ENCODE data around the gene DMRT1.

The DMRT1 gene

DNA sequence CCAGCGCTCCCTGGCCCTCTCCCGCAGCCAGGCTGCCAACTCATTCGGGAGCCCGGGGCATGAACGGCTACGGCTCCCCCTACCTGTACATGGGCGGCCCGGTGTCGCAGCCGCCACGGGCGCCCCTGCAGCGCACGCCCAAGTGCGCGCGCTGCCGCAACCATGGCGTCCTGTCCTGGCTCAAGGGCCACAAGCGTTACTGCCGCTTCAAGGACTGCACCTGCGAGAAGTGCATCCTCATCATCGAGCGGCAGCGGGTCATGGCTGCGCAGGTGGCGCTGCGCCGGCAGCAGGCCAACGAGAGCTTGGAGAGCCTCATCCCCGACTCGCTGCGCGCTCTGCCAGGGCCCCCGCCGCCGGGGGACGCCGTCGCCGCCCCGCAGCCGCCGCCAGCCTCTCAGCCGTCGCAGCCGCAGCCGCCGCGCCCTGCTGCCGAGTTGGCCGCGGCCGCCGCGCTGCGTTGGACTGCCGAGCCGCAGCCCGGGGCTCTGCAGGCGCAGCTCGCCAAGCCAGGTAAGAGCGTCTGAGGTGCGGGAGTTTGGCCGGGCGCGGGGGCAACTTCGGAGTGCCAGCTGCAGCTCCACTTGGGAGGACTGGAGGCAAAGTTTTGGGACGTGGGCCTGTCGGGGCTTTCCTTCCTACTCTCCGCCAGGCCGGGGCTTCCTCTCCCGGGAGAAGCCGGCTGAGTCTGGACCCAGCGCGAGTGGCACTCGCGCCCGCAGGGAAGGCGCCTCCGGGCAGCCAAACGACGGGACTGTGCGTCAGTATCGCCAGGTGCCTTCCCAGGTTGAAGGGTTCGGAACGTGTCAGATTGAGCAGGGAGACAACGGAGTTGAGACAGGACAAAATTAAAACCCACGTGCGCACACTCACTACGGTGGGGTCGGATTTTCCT is 135.7 kb downstream of the DMRT1 start:
- no peak overlapping the region for H3K14ac ChIP-seq (ENCODE audit: low read length in 2 of 2)
- peaks cover 17% of the 10 kb centered on the region for H3K4me1 ChIP-seq (ENCODE audit: control insufficient read depth, insufficient read depth, low read depth, low read length)
- no peak overlapping the region for H2BK15ac ChIP-seq (ENCODE audit: low read depth, poor library complexity, severe bottlenecking)
- peak overlapping the region; percentile 16 for H3K4me2 ChIP-seq (ENCODE audit: low read length, poor library complexity, severe bottlenecking)
- H3K9ac ChIP-seq (ENCODE audit: low read length), result peak overlapping the region; percentile 22
- H2AFZ ChIP-seq (ENCODE audit: low read depth, low read length), result no peak overlapping the region
- no peak overlapping the region for H3K23ac ChIP-seq (ENCODE audit: low read length in 2 of 2)
- no peak overlapping the region for H3K18ac ChIP-seq (ENCODE audit: low read depth in 1 of 2, low read length in 2 of 2)
- H3K27ac ChIP-seq (ENCODE audit: low read length, poor library complexity, severe bottlenecking), result no peak overlapping the region
- H2BK120ac ChIP-seq (ENCODE audit: low read depth, low read length), result no peak overlapping the region
- peak overlapping the region in 1 of 2 experiments; percentile 56 for H3K4me3 ChIP-seq (ENCODE audit: insufficient read depth in 1 of 2, low read depth in 1 of 2, low read length in 2 of 2)
- H4K91ac ChIP-seq (ENCODE audit: low read length), result no peak overlapping the region
- no peak overlapping the region for H2BK12ac ChIP-seq (ENCODE audit: low read length in 2 of 2)
- WGBS, result 3% methylated on average over 83 of the region's 92 CpGs
- H2AK5ac ChIP-seq (ENCODE audit: low read length, severe bottlenecking), result no peak overlapping the region
- H3K79me1 ChIP-seq (replicated peaks; ENCODE audit: low read length, poor library complexity, severe bottlenecking), result no peaks in the 10 kb centered on the region
- no peak overlapping the region for H3K4ac ChIP-seq (ENCODE audit: low read depth in 1 of 2, low read length in 2 of 2)
- peaks cover 89 to 92% of the 10 kb centered on the region in 2 experiments for H3K27me3 ChIP-seq (ENCODE audit: control insufficient read depth in 1 of 2, insufficient read depth in 1 of 2, low read length in 2 of 2)
- DNase-seq, result no peak
- no peak overlapping the region for H2BK5ac ChIP-seq (ENCODE audit: low read depth, low read length, poor library complexity, severe bottlenecking)
- H4K8ac ChIP-seq (ENCODE audit: low read length), result no peak overlapping the region
- H3K36me3 ChIP-seq (ENCODE audit: control insufficient read depth in 1 of 2, insufficient read depth in 2 of 2, low read depth in 1 of 2, low read length in 2 of 2), result no peaks in the 10 kb centered on the region
- no peaks in the 10 kb centered on the region for H3K9me3 ChIP-seq (ENCODE audit: control insufficient read depth, low read length)

DNA sequence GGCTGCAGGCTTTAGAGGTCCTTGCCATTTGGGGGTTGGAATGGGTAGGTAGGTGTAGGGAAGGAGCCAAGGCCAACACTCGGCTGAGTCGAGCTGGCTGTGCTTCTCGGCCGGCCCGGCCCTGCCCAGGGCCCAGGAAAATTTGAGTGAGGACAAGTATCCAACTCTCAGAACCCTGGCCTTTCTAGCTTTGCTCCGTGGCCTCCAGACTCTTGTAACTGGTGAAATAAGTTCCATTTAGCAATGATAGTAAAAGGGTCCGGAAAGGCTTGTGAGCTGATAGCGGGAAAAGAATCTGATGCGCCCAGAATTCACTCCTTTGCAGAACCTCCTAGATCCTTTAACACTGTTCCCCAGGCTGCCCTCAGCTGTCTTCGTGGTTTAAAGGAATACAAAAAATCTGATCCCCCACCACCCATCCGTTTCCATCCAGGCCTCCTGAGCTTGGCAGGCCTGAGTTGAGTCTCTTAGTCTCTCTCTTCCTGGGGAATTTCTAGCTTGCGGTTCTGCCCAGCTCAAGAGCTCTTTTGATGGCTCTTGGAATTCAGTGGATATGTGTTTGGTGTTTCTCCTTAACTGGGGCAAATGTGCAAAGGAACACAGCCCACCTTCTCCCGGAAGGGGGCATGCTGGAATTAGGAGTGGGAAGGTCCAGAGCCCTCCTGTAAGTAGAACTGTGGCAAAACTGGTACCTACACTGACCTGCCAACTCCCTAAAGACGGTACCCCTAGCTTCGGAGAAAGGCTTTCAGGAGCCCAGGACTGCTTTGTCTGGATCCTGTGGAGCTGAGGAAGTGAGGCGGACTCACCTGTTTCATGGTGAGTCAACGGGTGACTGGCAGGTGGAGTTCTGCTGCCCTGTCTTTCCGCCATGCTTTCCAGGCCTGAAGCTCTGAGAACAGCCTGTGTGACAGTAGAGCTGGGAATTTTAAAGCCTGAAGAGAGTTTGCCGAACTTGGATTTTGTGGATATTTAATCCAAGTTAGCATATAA is 136.6 kb downstream of the DMRT1 start:
- no peak overlapping the region for H2BK12ac ChIP-seq (ENCODE audit: low read length in 2 of 2)
- peak overlapping the region in 1 of 2 experiments; percentile 56 for H3K4me3 ChIP-seq (ENCODE audit: insufficient read depth in 1 of 2, low read depth in 1 of 2, low read length in 2 of 2)
- H2AK5ac ChIP-seq (ENCODE audit: low read length, severe bottlenecking), result no peak overlapping the region
- H2BK120ac ChIP-seq (ENCODE audit: low read depth, low read length), result no peak overlapping the region
- H3K27me3 ChIP-seq (ENCODE audit: control insufficient read depth in 1 of 2, insufficient read depth in 1 of 2, low read length in 2 of 2), result peaks cover 82 to 90% of the 10 kb centered on the region in 2 experiments
- H3K14ac ChIP-seq (ENCODE audit: low read length in 2 of 2), result no peak overlapping the region
- no peaks in the 10 kb centered on the region for H3K36me3 ChIP-seq (ENCODE audit: control insufficient read depth in 1 of 2, insufficient read depth in 2 of 2, low read depth in 1 of 2, low read length in 2 of 2)
- no peak overlapping the region for H3K27ac ChIP-seq (ENCODE audit: low read length, poor library complexity, severe bottlenecking)
- peaks cover 11% of the 10 kb centered on the region for H3K4me1 ChIP-seq (ENCODE audit: control insufficient read depth, insufficient read depth, low read depth, low read length)
- H2BK5ac ChIP-seq (ENCODE audit: low read depth, low read length, poor library complexity, severe bottlenecking), result no peak overlapping the region
- no peak overlapping the region for H4K8ac ChIP-seq (ENCODE audit: low read length)
- H3K18ac ChIP-seq (ENCODE audit: low read depth in 1 of 2, low read length in 2 of 2), result no peak overlapping the region
- 31% methylated on average over 19 of the region's 19 CpGs for WGBS
- no peaks in the 10 kb centered on the region for H3K9me3 ChIP-seq (ENCODE audit: control insufficient read depth, low read length)
- no peaks in the 10 kb centered on the region for H3K79me1 ChIP-seq (replicated peaks; ENCODE audit: low read length, poor library complexity, severe bottlenecking)
- no peak overlapping the region for H2AFZ ChIP-seq (ENCODE audit: low read depth, low read length)
- DNase-seq, result no peak
- no peak overlapping the region for H3K4me2 ChIP-seq (ENCODE audit: low read length, poor library complexity, severe bottlenecking)
- peak overlapping the region; percentile 3 for H4K91ac ChIP-seq (ENCODE audit: low read length)
- no peak overlapping the region for H2BK15ac ChIP-seq (ENCODE audit: low read depth, poor library complexity, severe bottlenecking)
- H3K9ac ChIP-seq (ENCODE audit: low read length), result peak overlapping the region; percentile 22
- no peak overlapping the region for H3K4ac ChIP-seq (ENCODE audit: low read depth in 1 of 2, low read length in 2 of 2)
- no peak overlapping the region for H3K23ac ChIP-seq (ENCODE audit: low read length in 2 of 2)

DNA sequence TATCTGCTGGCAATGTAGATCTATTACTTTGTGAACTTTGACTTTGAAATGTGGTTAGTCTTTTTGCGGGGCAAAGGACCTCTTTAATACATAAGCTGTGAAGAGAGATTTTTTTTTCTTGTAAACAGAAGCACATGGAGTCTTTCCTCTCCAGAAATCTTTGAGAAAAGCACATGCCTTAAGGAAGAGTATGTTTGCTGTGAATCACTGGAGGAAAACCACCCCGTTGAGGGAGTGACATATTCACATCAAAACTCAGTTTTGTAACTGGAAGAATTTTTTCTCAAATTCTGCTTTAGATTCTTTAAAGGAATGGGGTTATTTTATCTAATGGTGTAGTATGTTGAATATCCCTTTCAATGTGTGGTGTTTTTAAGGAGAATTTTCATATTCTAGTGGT is 138.5 kb downstream of the DMRT1 start:
- Histone ChIP-seq H3K18ac (ENCODE audit: low read depth in 1 of 2, low read length in 2 of 2) (no peak overlapping the region), H3K4me1 (ENCODE audit: control insufficient read depth, insufficient read depth, low read depth, low read length) (peaks cover 11% of the 10 kb centered on the region), H2BK120ac (ENCODE audit: low read depth, low read length) (no peak overlapping the region), H4K8ac (ENCODE audit: low read length) (no peak overlapping the region), H3K79me1 (replicated peaks; ENCODE audit: low read length, poor library complexity, severe bottlenecking) (no peaks in the 10 kb centered on the region), H3K9me3 (ENCODE audit: control insufficient read depth, low read length) (no peaks in the 10 kb centered on the region), H2BK15ac (ENCODE audit: low read depth, poor library complexity, severe bottlenecking) (no peak overlapping the region), H3K23ac (ENCODE audit: low read length in 2 of 2) (no peak overlapping the region), H3K27me3 (ENCODE audit: control insufficient read depth in 1 of 2, insufficient read depth in 1 of 2, low read length in 2 of 2) (peaks cover 64 to 72% of the 10 kb centered on the region in 2 experiments), H4K91ac (ENCODE audit: low read length) (no peak overlapping the region), H3K4ac (ENCODE audit: low read depth in 1 of 2, low read length in 2 of 2) (no peak overlapping the region), H2BK5ac (ENCODE audit: low read depth, low read length, poor library complexity, severe bottlenecking) (no peak overlapping the region), H3K4me3 (ENCODE audit: insufficient read depth in 1 of 2, low read depth in 1 of 2, low read length in 2 of 2) (no peak overlapping the region), H2AFZ (ENCODE audit: low read depth, low read length) (no peak overlapping the region), H3K9ac (ENCODE audit: low read length) (no peak overlapping the region), H3K36me3 (ENCODE audit: control insufficient read depth in 1 of 2, insufficient read depth in 2 of 2, low read depth in 1 of 2, low read length in 2 of 2) (no peaks in the 10 kb centered on the region), H3K4me2 (ENCODE audit: low read length, poor library complexity, severe bottlenecking) (no peak overlapping the region), H3K14ac (ENCODE audit: low read length in 2 of 2) (no peak overlapping the region), H2AK5ac (ENCODE audit: low read length, severe bottlenecking) (no peak overlapping the region), H2BK12ac (ENCODE audit: low read length in 2 of 2) (no peak overlapping the region), H3K27ac (ENCODE audit: low read length, poor library complexity, severe bottlenecking) (no peak overlapping the region)
- WGBS, result 48% methylated on average over 2 of the region's 2 CpGs
- no peak for DNase-seq

DNA sequence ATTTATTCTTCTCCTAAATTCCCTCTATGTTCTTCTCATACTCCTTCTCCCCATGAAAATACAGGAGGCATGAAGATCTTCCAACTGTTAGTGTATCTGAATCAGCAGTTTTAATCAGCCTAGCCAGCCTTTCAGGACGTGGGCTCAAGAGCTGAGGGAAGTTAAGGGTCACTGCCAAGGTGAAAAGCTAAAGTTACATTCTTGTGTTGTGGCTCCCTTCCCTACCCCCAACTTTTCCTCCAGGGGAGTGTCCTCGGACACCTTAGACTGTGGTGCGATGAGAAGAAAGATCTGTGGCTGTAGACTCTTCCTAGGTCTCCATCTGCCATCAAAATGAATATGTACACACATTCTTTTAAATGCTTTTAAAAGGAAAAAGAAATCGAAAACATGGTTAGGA is 139.1 kb downstream of the DMRT1 start:
- DNase-seq, result no peak
- Histone ChIP-seq H3K4me1 (ENCODE audit: control insufficient read depth, insufficient read depth, low read depth, low read length) (peaks cover 11% of the 10 kb centered on the region), H3K4ac (ENCODE audit: low read depth in 1 of 2, low read length in 2 of 2) (no peak overlapping the region), H2BK120ac (ENCODE audit: low read depth, low read length) (no peak overlapping the region), H3K9ac (ENCODE audit: low read length) (no peak overlapping the region), H3K18ac (ENCODE audit: low read depth in 1 of 2, low read length in 2 of 2) (no peak overlapping the region), H3K14ac (ENCODE audit: low read length in 2 of 2) (no peak overlapping the region), H3K27ac (ENCODE audit: low read length, poor library complexity, severe bottlenecking) (no peak overlapping the region), H3K23ac (ENCODE audit: low read length in 2 of 2) (no peak overlapping the region), H2BK15ac (ENCODE audit: low read depth, poor library complexity, severe bottlenecking) (no peak overlapping the region), H4K91ac (ENCODE audit: low read length) (no peak overlapping the region), H2BK12ac (ENCODE audit: low read length in 2 of 2) (no peak overlapping the region), H2AK5ac (ENCODE audit: low read length, severe bottlenecking) (no peak overlapping the region), H3K9me3 (ENCODE audit: control insufficient read depth, low read length) (no peaks in the 10 kb centered on the region), H3K79me1 (replicated peaks; ENCODE audit: low read length, poor library complexity, severe bottlenecking) (no peaks in the 10 kb centered on the region), H2BK5ac (ENCODE audit: low read depth, low read length, poor library complexity, severe bottlenecking) (no peak overlapping the region), H3K36me3 (ENCODE audit: control insufficient read depth in 1 of 2, insufficient read depth in 2 of 2, low read depth in 1 of 2, low read length in 2 of 2) (no peaks in the 10 kb centered on the region), H3K4me2 (ENCODE audit: low read length, poor library complexity, severe bottlenecking) (no peak overlapping the region), H3K4me3 (ENCODE audit: insufficient read depth in 1 of 2, low read depth in 1 of 2, low read length in 2 of 2) (no peak overlapping the region), H3K27me3 (ENCODE audit: control insufficient read depth in 1 of 2, insufficient read depth in 1 of 2, low read length in 2 of 2) (peaks cover 57 to 66% of the 10 kb centered on the region in 2 experiments), H2AFZ (ENCODE audit: low read depth, low read length) (no peak overlapping the region), H4K8ac (ENCODE audit: low read length) (no peak overlapping the region)
- WGBS, result 39% methylated on average over 2 of the region's 4 CpGs
